ENCODE data around the gene CALHM6.
"Not testable (repeated sequence)": the region's sequence is repeated elsewhere in the genome, so short reads cannot be mapped to it uniquely, and the experiment has no call there.

CALHM6 gene

DNA sequence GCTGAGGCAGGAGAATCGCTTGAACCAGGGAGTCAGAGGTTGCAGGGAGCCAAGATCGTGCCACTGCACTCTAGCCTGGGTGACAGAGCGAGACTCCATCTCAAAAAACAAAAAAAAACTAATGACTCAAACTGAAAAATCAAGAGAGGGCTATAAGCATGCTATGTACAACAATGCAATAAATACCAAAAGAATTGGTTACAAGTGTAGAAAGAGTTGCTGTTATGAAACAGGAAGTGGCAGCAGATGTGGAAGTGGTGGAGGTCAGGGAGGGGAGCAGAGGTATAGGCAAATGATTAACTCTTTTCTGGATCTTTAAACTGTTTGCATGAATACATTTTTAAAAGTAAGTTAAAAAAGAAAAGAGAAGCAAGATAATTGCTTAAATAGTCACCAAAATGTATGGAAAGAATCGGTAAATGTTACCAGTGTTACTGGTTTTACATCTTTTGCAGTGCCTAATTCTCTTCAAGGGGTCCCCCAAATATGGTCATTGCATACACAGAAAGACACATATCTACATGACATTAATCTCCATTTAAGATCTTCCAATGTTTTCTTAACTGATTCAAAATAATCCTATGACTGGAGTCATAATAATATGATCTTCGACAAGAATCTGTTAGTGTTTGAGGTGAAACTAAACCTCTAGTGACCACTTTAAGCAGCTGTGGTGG lies 15.0 kb downstream of the CALHM6 start:
- peak; percentile 38 for DNase-seq (ENCODE audit: low read depth)

- DNase-seq (ENCODE audit: low read depth): no peak
Observed at GRCh38 chr6:116482780-116483179, 21.6 kb downstream of the CALHM6 start.

DNA sequence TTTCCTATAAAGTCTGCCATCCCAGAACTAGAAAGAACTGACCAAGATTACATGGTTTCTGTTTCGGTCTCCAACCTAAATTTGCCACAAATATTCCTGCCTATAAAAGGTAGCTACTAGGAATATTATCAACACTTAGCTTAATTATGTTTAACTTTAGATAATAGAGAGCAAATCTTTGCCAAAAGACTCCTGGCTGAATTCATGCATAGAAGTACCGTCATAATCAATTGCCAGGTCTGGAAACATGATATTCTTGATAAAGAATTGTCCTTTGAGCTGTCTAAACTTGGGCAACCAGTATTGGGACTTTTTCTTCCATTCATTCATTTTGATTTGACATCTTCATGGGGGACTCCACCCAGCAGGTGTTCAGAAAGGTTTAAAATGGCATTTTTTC lies 22.4 kb downstream of the CALHM6 start:
- DNase-seq (ENCODE audit: low read depth): no peak

DNA sequence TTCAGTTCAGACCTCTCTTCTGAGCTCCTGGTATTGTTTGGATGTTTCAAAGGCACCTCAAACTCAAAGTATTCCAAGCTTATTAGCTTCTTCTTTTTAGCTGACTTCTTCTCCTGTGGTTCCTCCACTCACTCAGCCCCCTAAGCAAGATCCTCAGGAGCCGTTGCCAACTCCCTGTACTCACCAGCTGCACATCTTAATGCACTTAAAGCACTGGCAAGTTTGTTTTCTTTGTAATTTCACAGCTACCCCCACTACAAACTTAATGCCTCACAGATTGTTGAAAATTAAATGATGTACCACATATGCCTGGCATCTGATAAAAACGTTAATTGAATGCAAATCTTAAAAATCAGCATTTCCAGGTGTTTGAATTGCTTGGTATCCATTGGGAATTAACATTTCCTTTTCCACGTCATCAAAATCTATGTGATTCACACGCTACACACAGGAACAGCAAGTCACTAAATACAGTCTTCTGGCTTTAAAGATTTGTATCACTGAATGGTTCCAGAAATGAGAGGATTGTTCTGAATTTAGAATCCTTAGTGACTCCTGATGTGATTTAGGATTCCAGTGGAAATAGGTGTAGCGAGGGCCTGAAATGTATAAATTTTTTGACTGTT lies 24.5 kb downstream of the CALHM6 start:
- DNase-seq (ENCODE audit: low read depth): peak; percentile 28

DNA sequence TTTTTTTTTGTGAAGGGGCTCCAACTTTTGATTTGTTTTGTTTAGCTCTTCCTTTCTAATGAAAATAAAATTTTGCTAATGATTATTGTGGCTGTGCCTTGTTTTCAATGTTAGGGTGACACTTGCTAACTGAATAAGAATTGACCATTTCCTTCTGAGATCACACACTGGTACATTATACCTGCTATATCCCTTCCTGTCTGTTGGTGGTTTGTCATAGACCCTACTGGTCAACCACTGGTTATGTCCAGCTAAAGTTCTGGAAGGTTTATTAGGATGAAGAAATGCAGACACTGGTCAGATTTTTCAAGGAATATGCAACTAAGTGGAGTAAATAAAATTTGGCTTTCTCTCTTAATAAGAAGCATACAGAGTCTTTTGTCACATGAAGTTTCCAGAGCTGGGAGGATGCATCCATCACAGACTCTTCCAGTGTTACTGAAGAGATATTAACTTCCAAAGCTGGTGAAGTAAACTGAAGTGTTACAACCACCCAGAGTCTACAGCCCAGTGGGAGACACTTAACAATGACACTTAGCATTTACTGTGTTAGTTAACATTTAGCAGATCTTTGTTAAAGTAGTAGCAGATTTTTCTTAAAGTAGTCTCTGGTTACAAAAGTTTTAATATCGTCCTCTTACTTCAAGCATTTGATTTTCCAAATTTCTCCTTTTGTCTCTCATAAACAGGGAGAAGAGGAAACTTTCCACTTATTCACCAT lies 30.6 kb downstream of the CALHM6 start:
- DNase-seq (ENCODE audit: low read depth): no peak

DNA sequence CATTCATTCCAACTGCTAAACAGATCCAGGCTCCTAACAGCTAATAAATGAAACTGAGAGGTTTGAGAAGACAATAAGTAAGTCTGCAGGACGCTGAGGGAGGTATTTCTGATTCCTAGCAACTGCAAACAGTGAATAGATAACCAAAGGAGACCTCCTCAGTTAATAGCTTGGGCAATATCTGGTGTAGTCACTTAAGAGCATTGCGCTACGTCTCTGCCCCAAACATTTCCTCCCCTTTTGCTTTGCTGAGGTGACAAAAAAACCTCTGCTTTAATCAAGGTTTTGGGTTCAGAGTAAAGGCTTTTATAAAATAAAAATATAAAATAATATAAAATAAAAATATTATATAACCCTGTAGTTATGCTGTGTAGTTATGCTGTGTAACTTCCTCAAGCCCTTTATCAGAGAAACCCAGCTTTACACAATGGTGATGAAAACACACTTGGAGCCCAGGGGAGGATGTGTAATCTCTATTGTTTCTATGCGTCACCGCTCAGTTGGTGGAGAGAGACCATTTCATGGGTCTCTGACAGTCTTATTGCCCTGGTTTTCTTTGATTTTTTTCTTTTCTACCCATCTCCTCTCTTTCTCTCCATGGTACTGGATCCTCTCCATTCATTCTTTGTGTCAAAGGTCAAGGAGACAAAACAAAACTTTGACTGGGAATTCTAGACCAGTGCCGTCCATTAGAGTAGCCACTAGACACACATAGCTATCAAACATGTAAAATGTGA lies 31.3 kb downstream of the CALHM6 start:
- DNase-seq (ENCODE audit: low read depth): no peak

- DNase-seq (ENCODE audit: low read depth): not testable (repeated sequence)
Observed at GRCh38 chr6:116495161-116495560, 34.0 kb downstream of the CALHM6 start.

DNA sequence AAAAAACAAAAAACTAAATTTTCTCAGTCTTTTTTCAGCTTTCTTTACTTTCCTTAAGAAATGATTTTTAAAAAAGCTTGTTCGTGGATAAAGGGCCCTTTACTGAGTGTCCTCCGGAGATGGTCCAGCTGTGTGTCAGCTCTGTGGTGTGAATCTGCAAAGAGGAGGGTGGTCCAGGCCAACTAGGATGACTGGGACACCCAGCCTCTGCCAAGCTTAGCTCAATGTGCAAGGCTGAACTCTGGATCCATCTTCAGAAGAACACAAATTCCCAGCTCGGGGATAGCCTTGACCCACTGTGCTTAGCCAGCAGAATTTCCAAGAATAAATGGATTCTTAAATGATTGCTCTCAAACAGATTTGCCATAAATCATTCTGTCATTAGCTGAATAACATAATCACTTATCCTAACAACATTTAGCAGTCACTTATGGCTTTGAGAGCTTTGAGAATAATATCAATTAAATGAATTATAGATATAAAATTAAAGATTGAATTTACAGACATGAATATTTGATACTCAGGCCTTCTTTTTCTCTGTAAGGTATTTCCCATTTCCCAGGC lies 36.0 kb downstream of the CALHM6 start:
- DNase-seq (ENCODE audit: low read depth): no peak

DNA sequence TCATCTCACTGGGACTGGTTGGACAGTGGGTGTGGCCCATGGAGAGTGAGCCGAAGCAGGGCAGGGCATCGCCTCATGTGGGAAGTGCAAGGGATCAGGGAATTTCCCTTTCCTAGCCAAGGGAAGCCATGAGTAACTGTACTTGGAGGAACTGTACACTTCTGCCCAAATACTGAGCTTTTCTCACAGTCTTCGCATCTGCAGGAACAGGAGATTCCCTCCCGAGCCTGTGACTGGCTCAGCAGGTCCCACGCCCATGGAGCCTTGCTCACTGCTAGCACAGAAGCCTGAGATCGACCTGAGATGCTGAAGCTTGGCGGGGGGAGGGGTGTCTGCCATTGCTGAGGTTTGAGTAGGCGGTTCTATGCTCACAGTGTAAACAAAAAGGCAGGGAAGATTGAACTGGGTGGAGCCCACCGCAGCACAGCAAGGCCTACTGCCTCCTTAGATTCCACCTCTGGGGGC lies 39.8 kb downstream of the CALHM6 start:
- no peak for DNase-seq (ENCODE audit: low read depth)

DNA sequence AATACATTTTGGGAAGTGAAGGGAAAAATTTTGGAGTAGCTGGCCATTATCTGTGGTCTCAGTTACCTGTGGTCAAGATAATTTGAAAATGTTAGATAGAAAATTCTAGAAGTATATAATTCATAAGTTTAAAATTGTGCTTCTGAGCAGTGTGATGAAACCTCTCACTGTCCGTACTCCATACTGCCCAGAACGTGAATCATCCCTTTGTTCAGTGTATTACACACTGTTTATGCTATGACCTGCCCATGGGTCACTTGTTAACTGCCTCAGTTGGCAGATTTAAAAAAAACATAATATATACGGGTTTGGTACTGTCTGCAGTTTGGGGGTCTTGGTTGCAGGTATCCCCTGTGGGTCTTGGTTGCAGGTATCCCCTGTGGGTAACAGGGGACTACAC lies 46.1 kb downstream of the CALHM6 start:
- peak; percentile 21 for DNase-seq (ENCODE audit: low read depth)

DNA sequence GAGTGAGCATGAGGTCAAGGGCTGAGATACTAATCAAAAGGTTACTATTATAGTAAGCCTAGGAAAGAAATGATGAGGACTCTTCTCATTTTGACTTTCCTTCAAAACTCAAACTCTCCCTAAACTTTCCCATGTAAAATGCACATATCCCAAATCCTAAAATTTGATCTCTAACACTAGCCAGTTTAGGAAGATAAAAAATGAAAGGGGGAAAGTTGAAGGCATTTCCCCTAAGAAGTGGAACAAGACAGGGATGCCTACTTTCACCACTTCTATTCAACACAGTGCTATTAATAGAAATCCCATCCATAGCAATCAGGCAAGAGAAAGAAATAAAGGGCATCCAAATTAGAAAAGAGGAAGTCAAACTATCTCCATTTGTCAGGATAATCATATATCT lies 47.4 kb downstream of the CALHM6 start:
- DNase-seq (ENCODE audit: low read depth): no peak

- peak; percentile 92 for DNase-seq (ENCODE audit: low read depth)
Observed at GRCh38 chr6:116511424-116512110, 50.4 kb downstream of the CALHM6 start, which contains the start of gene CALHM5. Gene CALHM5, plus strand, starts transcription at chr6:116511639. Its CDS starts 58 bp downstream, at chr6:116511697.

GRCh38 chr6:116512111-116512559 lies 51.0 kb downstream of the CALHM6 start:
- peak; percentile 43 for DNase-seq (ENCODE audit: low read depth)

- DNase-seq (ENCODE audit: low read depth): no peak
Observed at GRCh38 chr6:116512734-116513133, 51.6 kb downstream of the CALHM6 start.

Data from EH (cell line).